GM18909 (cell line): ENCODE results near the gene CNEP1R1.

ENCODE experiments used
- ATAC-seq: cut with Tn5 transposase; IDR thresholded peaks from one replicate; pipeline ENCODE4 v1.9.1; 2021; ENCODE audit warnings: mild to moderate bottlenecking; ENCODE audit not compliant: unreplicated experiment, poor library complexity

Gene CNEP1R1

DNA sequence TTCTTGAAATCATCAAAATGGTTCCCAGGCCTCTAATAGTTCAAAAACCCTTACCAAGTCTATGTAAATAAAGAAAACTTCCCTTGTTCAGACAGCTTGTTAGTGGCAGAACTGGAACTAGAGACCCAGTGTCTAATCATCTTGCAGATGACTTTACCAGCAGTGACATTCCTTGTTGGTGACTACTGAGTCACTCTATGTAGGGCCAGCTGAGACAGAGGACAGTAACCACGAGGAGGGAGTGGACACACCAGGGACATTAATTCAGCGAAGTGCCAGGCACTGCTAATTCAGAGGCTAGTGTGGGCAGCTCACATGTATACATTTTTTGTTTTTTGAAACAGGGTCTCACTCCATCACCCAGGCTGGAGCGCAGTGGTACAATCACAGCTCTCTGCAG is 34.6 kb downstream of the CNEP1R1 start:
- ATAC-seq = no peak

- no peak for ATAC-seq
Observed at GRCh38 chr16:50061326-50061725, 36.3 kb downstream of the CNEP1R1 start.

- no peak for ATAC-seq
Observed at GRCh38 chr16:50065241-50065623, 40.2 kb downstream of the CNEP1R1 start.

GRCh38 chr16:50065624-50066481 is 40.8 kb downstream of the CNEP1R1 start, which contains the start of gene HEATR3:
Gene HEATR3 (plus strand): TSS chr16:50065970. CDS start chr16:50066132, 162 bp downstream.
- peak; percentile 83 for ATAC-seq

GRCh38 chr16:50066482-50067289 is 41.7 kb downstream of the CNEP1R1 start:
- ATAC-seq = no peak

- no peak for ATAC-seq
Observed at GRCh38 chr16:50067290-50067853, 42.3 kb downstream of the CNEP1R1 start.

DNA sequence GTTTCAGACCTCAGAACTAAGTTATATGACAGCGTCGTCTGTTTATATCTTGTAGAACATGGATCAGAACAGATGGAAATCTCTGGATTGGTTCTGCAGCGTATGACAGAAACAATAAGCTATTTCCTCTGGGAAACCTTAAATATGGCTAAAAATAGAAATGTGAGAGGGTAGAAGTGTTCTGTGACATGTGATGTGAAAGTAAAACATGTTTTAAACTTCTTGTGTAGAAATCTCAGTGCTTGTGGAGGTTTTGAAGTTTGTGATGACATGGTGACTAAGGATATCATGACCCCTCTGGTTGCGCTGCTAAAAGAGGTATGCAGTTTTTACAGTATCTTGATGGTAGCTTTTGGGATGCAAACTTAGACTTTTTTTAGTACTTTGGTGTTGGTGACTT is 43.5 kb downstream of the CNEP1R1 start:
- ATAC-seq = no peak

DNA sequence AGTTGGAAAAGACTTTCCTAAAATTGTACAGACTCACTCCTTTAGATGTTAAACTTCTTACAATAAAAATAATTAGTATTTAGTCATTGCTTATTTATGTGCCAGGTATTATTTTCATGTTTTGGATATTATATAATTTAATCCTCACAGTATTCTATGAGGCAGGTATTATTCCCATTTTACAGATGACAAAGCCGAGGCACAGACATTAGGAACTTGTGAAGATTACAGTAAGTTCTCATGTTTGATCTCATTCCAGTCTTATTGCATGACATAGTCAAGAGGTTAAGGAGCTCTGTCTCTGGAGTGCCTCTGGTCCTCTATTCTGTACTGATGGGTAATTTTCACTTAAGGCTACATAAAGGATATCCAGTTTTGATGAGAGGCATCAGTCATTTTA is 44.0 kb downstream of the CNEP1R1 start:
- ATAC-seq = no peak

GRCh38 chr16:50071075-50071671 is 46.1 kb downstream of the CNEP1R1 start:
- ATAC-seq = no peak

- ATAC-seq = no peak
Observed at GRCh38 chr16:50072730-50073129, 47.7 kb downstream of the CNEP1R1 start.

DNA sequence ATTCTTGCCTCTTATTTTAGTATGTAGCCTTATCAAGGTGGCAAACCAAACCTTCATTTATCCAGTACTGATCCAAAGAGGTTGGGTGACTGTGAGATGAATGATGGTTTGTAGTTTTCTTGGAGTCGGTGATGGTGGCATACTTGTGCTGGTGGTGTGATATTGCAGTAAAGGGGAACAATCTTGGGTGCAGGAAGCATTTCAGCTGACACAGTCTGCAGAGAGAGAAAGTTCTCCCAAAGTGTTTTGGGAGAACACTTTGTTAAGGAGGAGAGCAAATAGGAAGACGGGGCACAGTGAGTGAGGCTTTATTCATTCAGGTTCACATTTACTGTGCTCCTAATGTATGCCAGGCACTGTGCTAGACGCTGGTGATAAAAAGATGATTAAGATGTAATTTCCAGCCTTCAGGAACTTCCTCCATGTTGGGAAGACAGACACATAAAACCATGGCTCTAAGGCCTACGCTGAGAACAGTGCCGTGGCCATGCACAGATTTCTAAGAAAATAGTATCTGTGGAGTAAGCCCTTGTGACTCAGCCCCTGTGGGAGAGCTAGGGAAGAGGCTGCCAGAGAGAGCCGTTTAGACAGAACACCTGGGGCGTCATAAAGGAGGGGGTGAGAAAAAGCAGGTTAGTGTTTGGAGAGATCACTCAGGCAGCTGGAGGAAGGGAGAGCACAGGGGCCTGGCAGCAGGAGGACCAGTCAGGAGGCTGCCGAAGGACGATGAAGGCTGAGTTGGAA is 54.5 kb downstream of the CNEP1R1 start:
- no peak for ATAC-seq

DNA sequence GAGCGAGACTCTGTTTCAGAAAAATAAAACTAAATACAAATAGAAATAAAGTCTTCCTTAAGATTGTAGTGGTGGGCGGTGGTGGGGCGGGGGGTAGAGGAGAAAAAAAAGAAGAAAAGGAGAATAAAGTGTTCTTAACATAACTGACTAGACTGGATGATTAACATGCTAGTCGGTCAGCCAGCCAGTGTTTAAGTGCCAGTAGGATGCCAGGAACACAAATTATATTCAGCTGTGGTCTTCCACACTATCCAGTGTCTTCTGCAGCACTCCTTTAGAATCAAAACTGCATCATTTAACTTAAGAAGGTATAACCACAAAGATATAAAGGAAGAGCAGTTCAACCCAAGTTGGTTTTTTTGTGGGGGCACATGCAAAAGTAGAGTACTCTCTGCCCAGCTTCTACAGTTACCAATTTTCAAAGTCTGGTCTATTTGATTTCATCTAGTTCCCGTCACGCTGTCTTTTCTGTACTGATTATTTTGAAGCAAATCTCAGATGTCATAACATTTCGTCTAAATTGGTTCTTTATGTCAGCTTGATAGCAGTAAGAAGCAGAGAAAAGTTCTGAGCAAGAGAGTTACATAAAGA is 56.5 kb downstream of the CNEP1R1 start:
- no peak for ATAC-seq

- no peak for ATAC-seq
Observed at GRCh38 chr16:50083996-50084395, 59.0 kb downstream of the CNEP1R1 start.

GRCh38 chr16:50086176-50086575 is 61.2 kb downstream of the CNEP1R1 start:
- no peak for ATAC-seq
